Neural progenitor cell (in vitro differentiated cells): ENCODE data around the gene TF. TPM values are rescaled to one million over a fixed set of nuclear protein-coding genes. Genes with fewer than 3 reads are reported as not detected.

Experiments
- DNase-seq: peaks from one replicate; pipeline ENCODE4 v3.0.0-alpha.2; 2016; ENCODE audit warnings: low spot score
- H2AFZ ChIP-seq: fragments of 200-600 bp; sonication (generic); replicated peaks from 2 replicates; pipeline ENCODE4 v1.6.1; 2016; ENCODE audit warnings: antibody characterized with exemption
- H3F3A ChIP-seq: fragments of 200-600 bp; sonication (generic); 2 replicates; pipeline ENCODE4 v1.6.1; 2016; ENCODE audit warnings: antibody characterized with exemption, low read depth
- H3K27ac ChIP-seq: fragments of 200-600 bp; sonication (generic); 2 replicates; pipeline ENCODE4 v1.5.1; 2016; ENCODE audit warnings: mild to moderate bottlenecking
- H3K27me3 ChIP-seq: fragments of 200-600 bp; sonication (generic); 2 replicates; pipeline ENCODE4 v1.6.1; 2016; ENCODE audit warnings: mild to moderate bottlenecking, moderate library complexity
- H3K36me3 ChIP-seq: fragments of 200-600 bp; sonication (generic); 2 replicates; pipeline ENCODE4 v1.5.1; 2016
- H3K4me1 ChIP-seq: fragments of 200-600 bp; sonication (generic); 2 replicates; pipeline ENCODE4 v1.6.1; 2016; ENCODE audit warnings: mixed run types
- H3K4me2 ChIP-seq: fragments of 200-600 bp; sonication (generic); 2 replicates; pipeline ENCODE4 v1.6.1; 2016
- H3K4me3 ChIP-seq: fragments of 200-600 bp; sonication (generic); 2 replicates; pipeline ENCODE4 v1.5.1; 2016
- H3K79me2 ChIP-seq: fragments of 200-600 bp; sonication (generic); 2 replicates; pipeline ENCODE4 v1.6.1; 2016; ENCODE audit warnings: low read depth
- H3K9ac ChIP-seq: fragments of 200-600 bp; sonication (generic); 2 replicates; pipeline ENCODE4 v1.6.1; 2016
- H3K9me3 ChIP-seq: fragments of 200-600 bp; sonication (generic); 2 replicates; pipeline ENCODE4 v1.5.1; 2016; ENCODE audit warnings: low read depth
- H4K20me1 ChIP-seq: fragments of 200-600 bp; sonication (generic); 2 replicates; pipeline ENCODE4 v1.6.1; 2016; ENCODE audit warnings: low read depth
- H3K27ac Mint-ChIP-seq: 3 replicates; pipeline ENCODE4 v1.8.0; 2021; ENCODE audit warnings: mixed read lengths
- H3K27me3 Mint-ChIP-seq: 2 replicates; pipeline ENCODE4 v1.8.0; 2022; ENCODE audit warnings: low read depth, mild to moderate bottlenecking, inconsistent platforms, moderate library complexity, mixed read lengths; ENCODE audit not compliant: insufficient read depth
- H3K36me3 Mint-ChIP-seq: 3 replicates; pipeline ENCODE4 v1.8.0; 2021; ENCODE audit warnings: mixed read lengths
- H3K4me1 Mint-ChIP-seq: 3 replicates; pipeline ENCODE4 v1.8.0; 2021; ENCODE audit warnings: mixed read lengths
- H3K4me3 Mint-ChIP-seq: 3 replicates; pipeline ENCODE4 v1.8.0; 2021; ENCODE audit warnings: mild to moderate bottlenecking, moderate library complexity, mixed read lengths
- H3K9me3 Mint-ChIP-seq: 3 replicates; pipeline ENCODE4 v1.8.0; 2020; ENCODE audit warnings: mixed read lengths
- EZH2 ChIP-seq: fragments of 200-600 bp; sonication (generic); IDR thresholded peaks from 2 replicates; pipeline ENCODE4 v1.6.1; 2017; ENCODE audit warnings: antibody characterized with exemption, mild to moderate bottlenecking, moderate library complexity
- EZH2phosphoT487 ChIP-seq: fragments of 200-600 bp; sonication (generic); IDR thresholded peaks from 2 replicates; pipeline ENCODE4 v1.6.1; 2017; ENCODE audit warnings: antibody characterized with exemption
- total RNA-seq: library from RNA; depleted of rRNA; stranded (reverse); fragments of >200 nt; gene quantifications from 2 replicates; pipeline ENCODE4 v1.2.3, GENCODE V29; 2015; ENCODE audit warnings: low replicate concordance
- TF ChIP-seq, protein P1 (sequence below): fragments of 200-600 bp; sonication (generic); IDR thresholded peaks from 2 replicates; pipeline ENCODE4 v1.5.1; 2017; ENCODE audit warnings: antibody characterized with exemption, mild to moderate bottlenecking

The TF gene
- total RNA-seq, 1 donor from 2014 or later, result 0.77 TPM

DNA sequence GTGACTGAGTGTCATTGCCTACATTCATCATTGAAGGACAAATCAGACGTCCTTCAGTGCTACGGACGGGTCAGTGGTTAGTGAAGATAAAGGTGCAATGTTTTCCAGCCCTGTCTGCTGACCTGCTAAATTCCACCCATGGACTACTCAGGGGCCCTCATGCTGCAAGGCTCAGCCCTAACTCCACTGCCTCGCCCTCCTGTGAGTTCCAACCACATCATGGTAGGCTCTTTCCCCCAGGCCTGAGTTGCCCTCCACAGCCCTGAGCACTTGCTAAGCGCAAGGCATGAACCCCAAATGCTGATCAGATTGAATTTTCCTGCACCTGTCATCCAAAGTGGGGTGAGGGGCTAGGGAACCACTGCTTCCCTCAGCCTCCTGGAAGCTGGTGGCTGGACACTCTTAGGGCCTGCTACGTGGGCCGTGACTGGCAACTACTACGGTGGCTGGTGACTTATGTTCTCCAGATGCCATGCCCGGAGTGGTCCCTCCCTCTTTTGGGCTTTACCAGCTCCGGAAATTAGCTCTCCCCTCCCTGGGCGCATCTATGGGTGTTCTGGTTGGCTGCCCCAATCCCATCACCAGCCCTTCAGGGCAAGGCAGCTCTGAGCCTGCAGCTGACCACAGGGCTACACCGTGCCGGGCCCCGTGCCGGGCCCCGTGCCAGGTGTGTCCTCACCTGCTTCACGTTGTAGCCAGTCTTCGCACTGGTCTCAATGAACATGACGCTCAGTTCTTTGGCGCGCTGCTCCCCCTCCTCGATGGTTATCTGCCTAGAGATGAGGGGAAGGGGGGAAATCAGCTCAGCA lies 91.5 kb downstream of the TF start:
- no peak for DNase-seq
- Histone ChIP-seq H3K4me3 (no peak overlapping the region), H3K27me3 (no peaks in the 10 kb centered on the region), H3K4me1 (no peaks in the 10 kb centered on the region), H4K20me1 (no peaks in the 10 kb centered on the region), H3K79me2 (no peaks in the 10 kb centered on the region), H3K27ac (no peak overlapping the region), H3K9ac (no peak overlapping the region), H3K36me3 (no peaks in the 10 kb centered on the region), H3K9me3 (no peaks in the 10 kb centered on the region), H2AFZ (no peak overlapping the region), H3F3A (no peaks in the 10 kb centered on the region), H3K4me2 (no peak overlapping the region)
- Mint-ChIP-seq H3K4me1 (no peaks in the 10 kb centered on the region), H3K36me3 (peaks cover 4% of the 10 kb centered on the region), H3K27ac (no peak overlapping the region), H3K4me3 (no peak overlapping the region), H3K27me3 (peaks cover 3% of the 10 kb centered on the region), H3K9me3 (no peaks in the 10 kb centered on the region)
- TF ChIP-seq EZH2, result no peak

DNA sequence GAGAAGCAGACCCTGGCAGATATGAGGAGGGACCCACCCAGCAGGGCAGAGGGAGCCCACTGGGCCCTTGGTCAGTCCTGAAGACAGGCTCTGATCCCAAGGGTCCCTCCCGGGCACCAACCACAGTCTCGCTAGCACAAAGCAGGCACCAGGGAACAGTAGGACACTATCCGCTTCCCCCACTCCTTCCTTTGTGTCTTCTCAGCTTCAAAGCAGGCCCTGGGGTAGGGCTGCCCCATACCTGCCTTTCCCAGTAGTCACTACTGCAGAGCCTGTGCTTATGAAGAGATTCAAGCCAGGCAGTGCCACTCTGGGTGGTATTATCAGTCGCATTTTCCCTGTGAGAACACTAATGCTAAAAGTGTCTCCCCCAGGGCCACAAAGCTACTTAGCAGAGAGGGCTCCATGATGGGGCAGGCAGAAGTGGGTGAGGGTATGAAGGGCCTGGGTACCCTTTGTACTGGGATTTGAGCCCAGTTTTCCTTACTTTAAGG lies 92.2 kb downstream of the TF start:
- H3F3A ChIP-seq, result no peaks in the 10 kb centered on the region
- no peaks in the 10 kb centered on the region for H3K4me1 Mint-ChIP-seq
- no peak overlapping the region for H3K4me3 ChIP-seq
- no peak overlapping the region for H3K4me2 ChIP-seq
- H3K9ac ChIP-seq, result no peak overlapping the region
- no peaks in the 10 kb centered on the region for H3K79me2 ChIP-seq
- no peaks in the 10 kb centered on the region for H3K36me3 ChIP-seq
- no peaks in the 10 kb centered on the region for H3K9me3 ChIP-seq
- H3K36me3 Mint-ChIP-seq, result peaks cover 4% of the 10 kb centered on the region
- H3K27ac ChIP-seq, result no peak overlapping the region
- H3K9me3 Mint-ChIP-seq, result no peaks in the 10 kb centered on the region
- H4K20me1 ChIP-seq, result no peaks in the 10 kb centered on the region
- no peak overlapping the region for H3K4me3 Mint-ChIP-seq
- H3K27me3 Mint-ChIP-seq, result peaks cover 3% of the 10 kb centered on the region
- no peaks in the 10 kb centered on the region for H3K4me1 ChIP-seq
- no peak overlapping the region for H2AFZ ChIP-seq
- no peak for DNase-seq
- H3K27me3 ChIP-seq, result peaks cover 2% of the 10 kb centered on the region
- H3K27ac Mint-ChIP-seq, result no peak overlapping the region
- TF ChIP-seq EZH2, result no peak
- TF ChIP-seq, protein P1, sequence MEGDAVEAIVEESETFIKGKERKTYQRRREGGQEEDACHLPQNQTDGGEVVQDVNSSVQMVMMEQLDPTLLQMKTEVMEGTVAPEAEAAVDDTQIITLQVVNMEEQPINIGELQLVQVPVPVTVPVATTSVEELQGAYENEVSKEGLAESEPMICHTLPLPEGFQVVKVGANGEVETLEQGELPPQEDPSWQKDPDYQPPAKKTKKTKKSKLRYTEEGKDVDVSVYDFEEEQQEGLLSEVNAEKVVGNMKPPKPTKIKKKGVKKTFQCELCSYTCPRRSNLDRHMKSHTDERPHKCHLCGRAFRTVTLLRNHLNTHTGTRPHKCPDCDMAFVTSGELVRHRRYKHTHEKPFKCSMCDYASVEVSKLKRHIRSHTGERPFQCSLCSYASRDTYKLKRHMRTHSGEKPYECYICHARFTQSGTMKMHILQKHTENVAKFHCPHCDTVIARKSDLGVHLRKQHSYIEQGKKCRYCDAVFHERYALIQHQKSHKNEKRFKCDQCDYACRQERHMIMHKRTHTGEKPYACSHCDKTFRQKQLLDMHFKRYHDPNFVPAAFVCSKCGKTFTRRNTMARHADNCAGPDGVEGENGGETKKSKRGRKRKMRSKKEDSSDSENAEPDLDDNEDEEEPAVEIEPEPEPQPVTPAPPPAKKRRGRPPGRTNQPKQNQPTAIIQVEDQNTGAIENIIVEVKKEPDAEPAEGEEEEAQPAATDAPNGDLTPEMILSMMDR, result no peak
- TF ChIP-seq EZH2phosphoT487, result no peak

DNA sequence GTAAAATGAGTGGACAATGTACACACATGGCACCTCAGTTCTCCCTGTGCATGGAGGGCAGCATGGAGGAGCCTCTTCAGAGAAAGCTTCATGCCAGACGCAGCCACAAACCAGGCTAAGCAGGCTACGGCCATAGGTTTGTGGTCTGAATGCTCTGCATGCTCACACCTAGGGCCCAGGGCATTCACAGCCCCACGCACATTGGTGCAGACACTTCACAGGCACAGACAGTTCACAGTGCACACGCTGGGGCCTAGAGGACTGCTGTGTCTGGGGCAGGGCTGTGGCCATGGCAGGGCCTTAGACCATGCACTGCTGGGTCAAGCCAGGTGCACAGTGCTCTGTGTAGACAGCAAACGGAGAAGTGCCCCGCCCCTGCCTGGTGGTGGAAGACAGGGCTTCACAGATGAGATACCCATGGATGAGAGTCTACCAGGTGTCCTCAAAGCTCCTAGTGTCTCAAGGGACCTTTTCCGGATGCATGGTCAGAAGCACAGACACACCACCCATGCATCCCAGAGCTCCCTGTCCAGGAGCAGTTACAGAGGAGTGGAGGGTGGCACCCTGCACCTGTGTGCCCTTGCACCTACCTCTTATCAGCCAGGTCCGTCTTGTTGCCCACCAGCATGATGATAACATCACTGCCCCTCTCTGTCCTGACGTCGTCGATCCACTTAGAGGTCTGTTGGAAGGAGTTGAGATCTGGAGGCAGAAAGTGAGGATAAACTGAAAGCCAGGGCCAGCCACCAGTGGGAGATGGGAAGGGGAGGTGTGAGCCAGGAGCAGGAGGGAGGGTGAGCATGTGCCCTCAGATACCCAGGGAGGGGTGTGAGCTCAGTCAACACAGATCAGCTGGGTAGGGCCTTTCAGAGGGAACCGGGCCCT lies 93.0 kb downstream of the TF start:
- Histone ChIP-seq H3K4me3 (no peak overlapping the region), H3K36me3 (no peaks in the 10 kb centered on the region), H3K4me2 (no peak overlapping the region), H3K79me2 (no peaks in the 10 kb centered on the region), H3K9me3 (no peaks in the 10 kb centered on the region), H3K9ac (no peak overlapping the region), H3K4me1 (no peaks in the 10 kb centered on the region), H3K27me3 (peaks cover 9% of the 10 kb centered on the region), H4K20me1 (peaks cover 1% of the 10 kb centered on the region), H3F3A (no peaks in the 10 kb centered on the region), H3K27ac (no peak overlapping the region), H2AFZ (no peak overlapping the region)
- Mint-ChIP-seq H3K36me3 (peaks cover 4% of the 10 kb centered on the region), H3K27ac (no peak overlapping the region), H3K4me3 (no peak overlapping the region), H3K27me3 (peaks cover 3% of the 10 kb centered on the region), H3K4me1 (no peaks in the 10 kb centered on the region), H3K9me3 (no peaks in the 10 kb centered on the region)
- no peak for TF ChIP-seq EZH2phosphoT487
- TF ChIP-seq EZH2, result no peak
- TF ChIP-seq, protein P1, result no peak
- no peak for DNase-seq
